Endothelial cell (in vitro differentiated cells): ENCODE data around the gene POU3F2. TPM values are rescaled to one million over a fixed set of nuclear protein-coding genes. Genes with fewer than 3 reads are reported as not detected.

ENCODE experiments used
- DNase-seq: peaks from one replicate; pipeline ENCODE4 v3.0.0; 2021; ENCODE audit warnings: low spot score
- H3K27ac Mint-ChIP-seq: one replicate; pipeline ENCODE4 v1.8.0; 2021; ENCODE audit warnings: mixed read lengths, inconsistent platforms; ENCODE audit not compliant: unreplicated experiment
- H3K27me3 Mint-ChIP-seq: one replicate; pipeline ENCODE4 v1.8.0; 2021; ENCODE audit warnings: mild to moderate bottlenecking, moderate library complexity, mixed read lengths, inconsistent platforms; ENCODE audit not compliant: unreplicated experiment
- H3K36me3 Mint-ChIP-seq: one replicate; pipeline ENCODE4 v1.8.0; 2021; ENCODE audit warnings: mild to moderate bottlenecking, low read depth, mixed read lengths, inconsistent platforms; ENCODE audit not compliant: unreplicated experiment
- H3K4me1 Mint-ChIP-seq: one replicate; pipeline ENCODE4 v1.8.0; 2021; ENCODE audit warnings: mild to moderate bottlenecking, mixed read lengths, inconsistent platforms; ENCODE audit not compliant: unreplicated experiment
- H3K4me3 Mint-ChIP-seq: one replicate; pipeline ENCODE4 v1.8.0; 2021; ENCODE audit warnings: mild to moderate bottlenecking, mixed read lengths, inconsistent platforms; ENCODE audit not compliant: unreplicated experiment
- H3K9me3 Mint-ChIP-seq: one replicate; pipeline ENCODE4 v1.8.0; 2021; ENCODE audit warnings: mixed read lengths, inconsistent platforms; ENCODE audit not compliant: unreplicated experiment
- total RNA-seq: library from RNA; stranded (reverse); fragmentation: NEBNext Ultra II Directional; extraction: Animal tissue kit (Norgen Biotek cat#: 25700); gene quantifications from one replicate; pipeline ENCODE4 v1.2.1, GENCODE V29; 2021; ENCODE audit not compliant: unreplicated experiment
- TF ChIP-seq, protein P1 (sequence below): fragments of 200-600 bp; sonication (generic); IDR thresholded peaks from one replicate; pipeline ENCODE4 v1.5.0; 2021; ENCODE audit warnings: antibody characterized with exemption; ENCODE audit not compliant: unreplicated experiment

Gene POU3F2
- total RNA-seq, 1 donor from 2014 or later = 0.08 TPM

DNA sequence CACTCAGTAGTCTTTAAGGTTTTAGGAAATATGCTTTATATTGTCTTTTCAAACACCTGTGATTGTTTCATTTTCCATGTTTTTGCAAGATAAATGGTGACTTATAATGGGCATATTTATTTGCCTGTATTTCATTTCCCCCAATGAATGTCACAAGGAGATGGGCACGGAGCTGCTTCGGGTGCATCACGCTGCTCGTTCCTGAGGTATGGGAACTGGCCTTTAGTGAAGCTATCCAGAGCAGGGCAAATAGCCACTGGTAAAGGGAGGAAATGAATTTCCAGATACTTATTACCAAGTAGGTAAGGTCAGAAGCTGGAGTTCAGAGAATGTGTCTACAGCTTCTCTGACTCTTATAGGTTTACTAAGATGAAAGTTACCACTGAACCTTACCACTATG is 3.7 kb downstream of the POU3F2 start:
- Mint-ChIP-seq H3K9me3 (no peaks in the 10 kb centered on the region), H3K27me3 (peaks cover 28% of the 10 kb centered on the region), H3K4me3 (no peak overlapping the region), H3K27ac (no peak overlapping the region), H3K4me1 (peaks cover 38% of the 10 kb centered on the region), H3K36me3 (no peaks in the 10 kb centered on the region)
- no peak for DNase-seq
- TF ChIP-seq, protein P1, sequence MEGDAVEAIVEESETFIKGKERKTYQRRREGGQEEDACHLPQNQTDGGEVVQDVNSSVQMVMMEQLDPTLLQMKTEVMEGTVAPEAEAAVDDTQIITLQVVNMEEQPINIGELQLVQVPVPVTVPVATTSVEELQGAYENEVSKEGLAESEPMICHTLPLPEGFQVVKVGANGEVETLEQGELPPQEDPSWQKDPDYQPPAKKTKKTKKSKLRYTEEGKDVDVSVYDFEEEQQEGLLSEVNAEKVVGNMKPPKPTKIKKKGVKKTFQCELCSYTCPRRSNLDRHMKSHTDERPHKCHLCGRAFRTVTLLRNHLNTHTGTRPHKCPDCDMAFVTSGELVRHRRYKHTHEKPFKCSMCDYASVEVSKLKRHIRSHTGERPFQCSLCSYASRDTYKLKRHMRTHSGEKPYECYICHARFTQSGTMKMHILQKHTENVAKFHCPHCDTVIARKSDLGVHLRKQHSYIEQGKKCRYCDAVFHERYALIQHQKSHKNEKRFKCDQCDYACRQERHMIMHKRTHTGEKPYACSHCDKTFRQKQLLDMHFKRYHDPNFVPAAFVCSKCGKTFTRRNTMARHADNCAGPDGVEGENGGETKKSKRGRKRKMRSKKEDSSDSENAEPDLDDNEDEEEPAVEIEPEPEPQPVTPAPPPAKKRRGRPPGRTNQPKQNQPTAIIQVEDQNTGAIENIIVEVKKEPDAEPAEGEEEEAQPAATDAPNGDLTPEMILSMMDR = no peak

DNA sequence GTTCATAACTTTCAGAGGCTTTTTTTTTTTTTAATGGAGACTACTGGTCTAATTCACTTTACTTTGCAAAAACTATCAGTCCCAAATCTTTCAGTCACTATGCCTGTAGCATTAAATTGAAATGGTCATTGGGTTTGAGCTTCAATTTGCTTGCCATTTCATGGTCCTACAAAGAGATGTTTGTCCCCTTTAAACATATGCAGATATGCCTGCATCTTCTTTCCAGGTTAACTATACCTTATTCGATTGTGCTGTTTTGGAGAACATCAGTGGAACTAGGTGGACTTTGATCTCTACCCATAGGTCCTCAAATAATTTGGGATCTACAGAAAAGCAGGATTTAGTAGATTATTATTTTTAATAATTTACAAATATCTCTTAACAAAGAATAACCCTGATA is 4.6 kb downstream of the POU3F2 start:
- DNase-seq = no peak
- no peaks in the 10 kb centered on the region for H3K9me3 Mint-ChIP-seq
- peaks cover 21% of the 10 kb centered on the region for H3K27me3 Mint-ChIP-seq
- H3K36me3 Mint-ChIP-seq = no peaks in the 10 kb centered on the region
- TF ChIP-seq, protein P1 = no peak
- H3K27ac Mint-ChIP-seq = no peak overlapping the region
- no peak overlapping the region for H3K4me3 Mint-ChIP-seq
- peaks cover 33% of the 10 kb centered on the region for H3K4me1 Mint-ChIP-seq

DNA sequence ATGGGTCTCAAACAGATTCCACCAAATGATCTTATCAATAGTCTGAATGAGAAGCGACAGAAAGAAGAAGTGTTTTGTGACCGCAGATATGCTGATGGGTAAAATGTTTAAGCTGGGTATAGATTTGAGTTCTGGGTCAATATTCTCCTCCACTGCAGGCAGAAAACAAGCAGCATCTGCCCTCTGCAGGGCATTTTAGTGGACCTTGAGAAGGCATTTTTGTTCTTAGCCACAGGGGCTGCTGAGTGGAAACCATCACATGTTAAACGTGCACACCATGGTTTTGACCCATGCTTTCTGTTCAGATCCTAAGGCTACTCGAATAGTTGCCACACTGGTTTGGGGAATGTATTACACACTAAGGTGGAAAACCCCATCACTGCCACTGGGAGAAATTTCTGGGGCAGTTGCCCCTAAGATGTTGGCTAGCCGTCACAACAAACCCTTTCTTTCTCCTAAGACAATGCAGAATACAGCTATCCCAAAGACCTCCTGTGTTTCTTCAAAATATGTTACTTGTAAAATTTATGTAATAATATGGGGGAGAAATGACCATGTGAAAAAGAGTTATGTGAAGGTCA is 5.5 kb downstream of the POU3F2 start:
- Mint-ChIP-seq H3K4me1 (peaks cover 39% of the 10 kb centered on the region), H3K4me3 (no peak overlapping the region), H3K27me3 (peaks cover 27% of the 10 kb centered on the region), H3K36me3 (no peaks in the 10 kb centered on the region), H3K9me3 (no peaks in the 10 kb centered on the region), H3K27ac (no peak overlapping the region)
- TF ChIP-seq, protein P1 = no peak
- peak; percentile 46 for DNase-seq

DNA sequence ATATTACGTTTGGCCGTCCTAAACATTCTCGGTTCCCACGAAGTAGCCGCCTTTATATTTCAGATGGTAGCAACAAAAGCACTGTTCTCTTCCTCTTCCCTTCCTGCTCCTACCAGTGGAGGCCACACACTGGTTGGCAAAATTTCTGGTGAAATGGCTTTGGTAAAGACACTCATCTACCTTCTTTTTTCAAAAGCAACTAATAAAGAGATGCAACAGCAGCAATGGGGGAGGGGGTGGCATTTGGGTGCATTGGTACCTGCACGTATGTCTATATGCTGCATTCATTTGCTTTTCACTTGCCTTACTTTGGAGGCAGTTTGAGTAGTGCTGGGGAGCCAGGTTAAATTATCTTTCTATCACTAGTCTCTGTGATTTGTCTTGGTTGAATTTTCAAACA is 6.0 kb downstream of the POU3F2 start:
- H3K36me3 Mint-ChIP-seq = no peaks in the 10 kb centered on the region
- H3K4me3 Mint-ChIP-seq = no peak overlapping the region

DNA sequence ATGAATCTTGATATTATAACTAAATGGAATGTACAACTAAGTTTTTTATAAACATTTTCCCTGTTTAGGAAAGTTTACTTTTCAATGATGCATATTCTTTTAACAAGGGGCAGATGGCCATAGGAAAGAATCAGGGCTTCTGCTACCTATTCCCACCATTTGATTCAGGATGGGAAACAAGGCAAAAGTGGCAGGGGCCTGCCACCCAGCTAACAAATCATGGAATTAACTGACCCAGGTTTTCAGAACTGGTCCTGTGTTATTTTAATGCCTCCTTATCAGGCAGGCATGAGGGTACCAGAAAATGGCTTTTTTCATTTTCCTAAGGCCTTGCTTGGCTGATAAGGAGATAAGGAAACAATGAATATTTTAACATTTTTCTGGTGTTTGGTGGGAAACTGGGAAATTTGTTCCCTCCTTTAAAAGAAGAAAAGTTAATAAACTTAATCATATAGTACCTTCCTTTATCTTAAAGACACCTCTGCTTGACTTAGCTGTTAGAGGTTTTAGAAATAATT is 6.7 kb downstream of the POU3F2 start:
- Mint-ChIP-seq H3K4me1 (peaks cover 43% of the 10 kb centered on the region), H3K4me3 (no peak overlapping the region)
- TF ChIP-seq, protein P1 = no peak

More for the DNA sequence above, 6.0 kb downstream of the POU3F2 start:
- peaks cover 27% of the 10 kb centered on the region for H3K27me3 Mint-ChIP-seq
- no peak for DNase-seq
- peaks cover 40% of the 10 kb centered on the region for H3K4me1 Mint-ChIP-seq
- H3K27ac Mint-ChIP-seq = no peak overlapping the region
- TF ChIP-seq, protein P1 = no peak
- H3K9me3 Mint-ChIP-seq = no peaks in the 10 kb centered on the region

More for the DNA sequence above, 6.7 kb downstream of the POU3F2 start:
- Mint-ChIP-seq H3K9me3 (no peaks in the 10 kb centered on the region), H3K27me3 (peaks cover 24% of the 10 kb centered on the region), H3K27ac (no peak overlapping the region), H3K36me3 (no peaks in the 10 kb centered on the region)
- DNase-seq = no peak
